NB4 (cell line): ENCODE results near the gene BIK.
A peak's percentile ranks its signal among the peaks of the same experiment; 100 is the strongest.

Experiments used
- DNase-seq: peaks from one replicate; pipeline ENCODE4 v3.0.0; 2010; ENCODE audit warnings: low read depth
- H3K4me3 ChIP-seq: one replicate; pipeline ENCODE4 v1.5.1; 2011; ENCODE audit warnings: mild to moderate bottlenecking, low read depth, low read length, moderate library complexity
- CTCF ChIP-seq: IDR thresholded peaks from one replicate; pipeline ENCODE4 v1.5.1; 2012; ENCODE audit warnings: low read depth, low read length
- MYC ChIP-seq: IDR thresholded peaks from 2 replicates; pipeline ENCODE4 v1.6.1; 2011; ENCODE audit warnings: low read depth, low read length
- POLR2A ChIP-seq: IDR thresholded peaks from 2 replicates; pipeline ENCODE4 v1.6.1; 2011; ENCODE audit warnings: mild to moderate bottlenecking; ENCODE audit not compliant: insufficient read length; ENCODE audit errors: extremely low read depth
- TF ChIP-seq, protein P1 (sequence below): IDR thresholded peaks from 2 replicates; pipeline ENCODE4 v1.6.1; 2011; ENCODE audit warnings: low read depth, low read length

BIK gene, protein sequence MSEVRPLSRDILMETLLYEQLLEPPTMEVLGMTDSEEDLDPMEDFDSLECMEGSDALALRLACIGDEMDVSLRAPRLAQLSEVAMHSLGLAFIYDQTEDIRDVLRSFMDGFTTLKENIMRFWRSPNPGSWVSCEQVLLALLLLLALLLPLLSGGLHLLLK

GRCh38 chr22:43110444-43110926 is at the start of gene BIK:
Gene BIK (plus strand): TSS chr22:43110750. CDS start chr22:43124023, 13,273 bp downstream.
- H3K4me3 ChIP-seq: peak within 1 kb of the TSS; percentile 60
- TF ChIP-seq, protein P1, sequence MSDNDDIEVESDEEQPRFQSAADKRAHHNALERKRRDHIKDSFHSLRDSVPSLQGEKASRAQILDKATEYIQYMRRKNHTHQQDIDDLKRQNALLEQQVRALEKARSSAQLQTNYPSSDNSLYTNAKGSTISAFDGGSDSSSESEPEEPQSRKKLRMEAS: no peak
- TF ChIP-seq MYC (no peak), CTCF (peak; percentile 16)
- peak; percentile 81 for DNase-seq

DNA sequence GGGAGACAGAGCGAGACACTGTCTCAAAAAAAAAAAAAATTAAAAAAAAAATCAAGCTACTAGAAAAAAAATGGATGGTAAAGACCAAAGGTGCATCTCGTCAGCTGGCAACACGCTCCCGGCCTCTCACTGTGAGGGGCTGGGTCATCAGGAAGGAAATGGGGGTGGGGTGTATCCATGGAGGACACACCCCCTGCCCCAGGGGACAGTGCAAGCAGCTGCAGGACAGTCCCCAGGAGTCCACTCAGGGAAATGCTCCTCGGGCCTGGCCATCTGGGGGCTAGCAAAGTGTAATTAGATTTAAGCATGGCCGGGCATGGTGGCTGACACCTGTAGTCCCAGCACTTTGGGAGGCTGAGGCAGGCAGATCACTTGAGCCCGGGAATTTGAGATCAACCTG is 44.4 kb upstream of the BIK start:
- no peak overlapping the region for H3K4me3 ChIP-seq
- DNase-seq: no peak
- TF ChIP-seq CTCF (no peak), MYC (no peak)

DNA sequence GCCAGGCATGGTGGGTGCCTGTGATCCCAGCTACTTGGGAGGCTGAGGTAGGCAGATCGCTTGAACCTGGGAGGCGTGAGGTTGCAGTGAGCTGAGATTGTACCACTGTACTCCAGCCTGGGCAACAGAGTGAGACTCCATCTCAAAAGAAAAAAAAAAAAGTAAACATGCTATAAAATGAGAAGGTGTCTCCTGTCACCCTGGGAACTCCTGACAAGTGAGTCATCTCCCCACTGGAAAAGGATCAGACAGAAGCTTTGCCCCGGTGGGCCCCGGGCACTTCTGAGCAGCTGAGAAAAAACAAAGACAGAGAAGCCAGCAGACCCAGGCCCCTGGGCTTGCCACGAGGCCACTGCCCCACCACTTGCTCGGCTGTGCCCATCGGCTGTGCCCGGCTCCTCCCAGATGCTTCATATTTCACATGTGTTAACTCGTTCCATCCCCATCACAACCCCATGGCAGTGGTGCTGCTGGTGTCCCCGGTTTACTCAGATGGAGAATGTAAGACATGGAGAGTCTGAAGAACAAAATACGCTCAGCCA is 43.6 kb upstream of the BIK start:
- DNase-seq: no peak
- TF ChIP-seq CTCF: no peak
- TF ChIP-seq, protein P1: no peak
- TF ChIP-seq POLR2A: no peak
- no peak for TF ChIP-seq MYC
- H3K4me3 ChIP-seq: no peak overlapping the region

DNA sequence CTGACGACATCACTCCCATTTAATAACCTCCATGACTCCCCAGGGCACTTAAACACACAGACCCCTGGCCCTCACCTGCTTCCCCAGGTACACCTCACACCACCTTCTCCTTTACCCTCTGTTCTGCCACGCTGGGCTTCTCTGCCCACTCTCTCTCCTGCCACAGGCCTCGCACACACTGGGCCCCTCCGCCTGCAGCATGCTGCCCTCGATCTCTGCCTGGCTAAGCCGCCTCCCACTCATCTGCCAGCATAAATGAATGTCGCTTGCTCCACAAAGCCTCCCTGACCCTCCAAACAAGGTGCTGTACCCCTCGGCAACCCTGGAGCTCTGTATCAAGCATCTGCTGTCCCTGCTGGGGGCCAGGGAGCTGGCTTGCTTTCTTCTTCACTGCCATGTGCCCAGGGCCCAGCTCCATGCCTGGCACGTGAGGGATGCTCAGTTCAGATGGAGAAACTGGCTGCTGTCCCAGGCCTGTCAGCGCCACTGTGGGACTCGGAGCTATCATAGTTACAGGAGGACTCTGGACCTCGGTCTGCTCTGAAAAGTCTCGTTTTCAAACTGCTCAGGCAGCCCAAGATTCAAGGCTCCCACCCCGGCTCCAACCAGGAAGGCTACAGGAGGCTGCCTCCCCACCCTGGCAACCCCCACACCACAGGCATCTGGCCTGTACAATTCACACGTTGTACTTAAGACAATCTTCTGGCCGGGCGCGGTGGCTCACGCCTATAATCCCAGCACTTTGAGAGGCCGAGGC is 33.3 kb upstream of the BIK start:
- H3K4me3 ChIP-seq: no peak overlapping the region
- no peak for TF ChIP-seq POLR2A
- no peak for TF ChIP-seq CTCF
- TF ChIP-seq, protein P1: no peak
- no peak for TF ChIP-seq MYC
- no peak for DNase-seq

DNA sequence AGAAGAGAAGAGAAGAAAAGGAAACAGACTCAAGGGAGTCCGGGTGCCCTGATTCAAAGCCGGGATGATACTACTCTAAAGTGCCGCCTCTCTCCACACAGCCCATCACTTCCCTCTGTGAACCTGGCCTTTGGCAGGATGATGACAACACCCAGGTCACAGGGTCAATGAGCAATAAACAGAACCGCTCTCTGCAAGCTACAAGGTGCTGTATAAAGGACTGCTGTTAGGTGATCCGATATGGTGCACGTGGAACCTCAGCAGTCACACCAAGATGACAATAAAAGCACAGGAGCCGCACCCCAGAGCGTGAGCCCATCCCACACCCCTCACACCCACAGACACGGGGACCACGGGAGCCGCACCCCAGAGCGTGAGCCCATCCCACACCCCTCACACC is 32.0 kb upstream of the BIK start:
- H3K4me3 ChIP-seq: no peak overlapping the region
- no peak for DNase-seq
- TF ChIP-seq POLR2A: no peak
- TF ChIP-seq CTCF: no peak
- TF ChIP-seq, protein P1: no peak
